Measurements from ENCODE around the gene RSL1D1. TPM values are rescaled to one million over a fixed set of nuclear protein-coding genes. Genes with fewer than 3 reads are reported as not detected.

The RSL1D1 gene
- polyA plus RNA-seq, 4 donors, result 53.0 to 243 (median 97.9) TPM

DNA sequence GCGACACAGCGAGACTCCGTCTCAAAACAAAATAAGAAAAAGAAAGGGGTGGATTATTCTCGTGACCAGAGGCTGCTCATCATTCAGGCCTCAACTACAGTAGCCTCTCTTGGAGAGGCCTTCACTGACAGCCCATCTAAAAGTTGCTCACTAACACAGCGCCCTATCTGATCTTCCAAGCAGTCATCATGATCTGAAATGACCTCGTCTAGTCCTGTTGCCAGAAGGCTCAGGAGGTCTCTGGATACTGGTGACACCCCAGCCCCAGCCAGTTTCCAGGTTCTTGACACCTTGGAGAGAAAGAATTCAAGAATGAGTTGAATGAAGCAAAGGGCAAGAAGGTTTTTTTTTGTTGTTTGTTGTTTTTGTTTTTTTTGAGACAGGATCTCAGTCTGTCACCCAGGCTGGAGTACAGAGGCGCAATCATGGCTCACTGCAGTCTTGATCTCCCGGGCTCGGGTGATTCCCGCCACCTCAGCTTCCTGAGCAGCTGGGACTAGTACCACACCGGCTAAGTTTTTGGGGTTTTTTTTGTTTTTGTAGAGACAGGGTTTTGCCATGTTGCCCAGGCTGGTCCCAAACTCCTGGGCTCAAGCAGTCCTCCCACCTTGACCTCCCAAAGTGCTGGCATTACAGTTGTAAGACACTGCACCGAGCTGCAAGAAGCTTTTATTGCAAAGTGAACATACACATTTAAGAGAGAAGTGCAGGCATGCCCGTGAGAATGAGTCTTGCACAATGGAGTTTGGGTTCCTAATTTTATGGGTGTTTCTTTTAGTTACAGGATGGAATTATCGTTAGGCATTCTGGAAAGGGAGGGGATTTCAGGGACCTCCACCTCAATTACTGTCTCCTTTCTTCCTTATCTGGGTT lies 51.6 kb downstream of the RSL1D1 start:
- Histone ChIP-seq H3K27ac (ENCODE audit: low read depth in 1 of 3, low read length in 2 of 3) (no peak overlapping the region), H3K4me3 (ENCODE audit: low read depth in 1 of 3, low read length in 3 of 3) (no peak overlapping the region), H3K9me3 (ENCODE audit: control insufficient read depth in 2 of 2, insufficient read depth in 1 of 2, low read depth in 1 of 2, low read length in 1 of 2) (no peaks in the 10 kb centered on the region), H3K36me3 (ENCODE audit: control insufficient read depth in 3 of 3, insufficient read depth in 2 of 3, low read depth in 1 of 3, low read length in 3 of 3) (peaks cover 0 to 5% (median 0%) of the 10 kb centered on the region in 3 donors), H3K27me3 (ENCODE audit: control insufficient read depth in 3 of 3, insufficient read depth in 3 of 3, low read length in 3 of 3) (no peaks in the 10 kb centered on the region), H3K4me1 (ENCODE audit: control insufficient read depth in 3 of 3, insufficient read depth in 2 of 3, low read depth in 1 of 3, low read length in 2 of 3) (peaks cover 0 to 15% (median 6%) of the 10 kb centered on the region in 3 donors)
- FAIRE-seq, result no peak
- 79 to 87% (median 83%) methylated on average over 14 of the region's 14 CpGs for WGBS, 3 donors
- DNase-seq, result no peak

DNA sequence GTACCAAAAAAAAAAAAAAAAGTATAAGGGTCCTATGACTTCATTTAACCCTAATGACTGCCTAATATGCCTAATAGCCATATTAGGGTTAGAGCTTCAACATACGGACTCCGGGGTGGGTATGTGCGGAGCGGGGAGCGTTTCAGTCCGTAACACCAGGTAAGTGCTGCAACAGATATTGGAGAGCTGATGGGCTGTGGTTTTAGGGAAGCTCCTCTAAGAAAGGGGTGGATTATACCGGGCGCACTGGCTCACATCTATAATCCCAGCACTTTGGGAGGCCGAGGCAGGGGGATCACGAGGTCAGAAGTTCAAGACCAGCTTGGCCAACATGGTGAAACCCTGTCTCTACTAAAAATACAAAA lies 52.3 kb downstream of the RSL1D1 start:
- no peak for FAIRE-seq
- Histone ChIP-seq H3K27ac (ENCODE audit: low read depth in 1 of 3, low read length in 2 of 3) (no peak overlapping the region), H3K4me3 (ENCODE audit: low read depth in 1 of 3, low read length in 3 of 3) (no peak overlapping the region), H3K36me3 (ENCODE audit: control insufficient read depth in 3 of 3, insufficient read depth in 2 of 3, low read depth in 1 of 3, low read length in 3 of 3) (peaks cover 0 to 6% (median 0%) of the 10 kb centered on the region in 3 donors), H3K4me1 (ENCODE audit: control insufficient read depth in 3 of 3, insufficient read depth in 2 of 3, low read depth in 1 of 3, low read length in 2 of 3) (peaks cover 0 to 19% (median 8%) of the 10 kb centered on the region in 3 donors), H3K9me3 (ENCODE audit: control insufficient read depth in 2 of 2, insufficient read depth in 1 of 2, low read depth in 1 of 2, low read length in 1 of 2) (no peaks in the 10 kb centered on the region), H3K27me3 (ENCODE audit: control insufficient read depth in 3 of 3, insufficient read depth in 3 of 3, low read length in 3 of 3) (no peaks in the 10 kb centered on the region)
- no peak for DNase-seq
- WGBS, 3 donors, result 92 to 99% (median 97%) methylated on average over 10 of the region's 10 CpGs

DNA sequence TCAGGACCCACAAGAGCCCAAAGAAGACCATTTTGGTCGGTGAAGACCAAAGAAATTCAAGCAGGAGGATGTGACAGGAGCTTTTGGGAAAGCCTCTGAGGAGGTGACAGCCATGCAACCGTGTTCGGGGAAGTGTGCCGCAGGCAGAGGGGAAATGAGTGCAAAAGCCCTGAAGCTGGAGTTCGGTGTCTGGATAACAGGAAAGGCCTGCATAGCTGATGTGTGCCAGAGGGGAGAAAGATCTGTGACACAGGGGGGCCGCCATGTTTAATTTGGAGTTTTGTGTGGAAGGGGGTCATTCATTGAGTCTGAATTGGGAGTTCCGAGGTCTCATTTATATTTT lies 53.4 kb downstream of the RSL1D1 start:
- 2 to 5% (median 3%) methylated on average over 7 of the region's 7 CpGs for WGBS, 3 donors
- Histone ChIP-seq H3K36me3 (ENCODE audit: control insufficient read depth in 3 of 3, insufficient read depth in 2 of 3, low read depth in 1 of 3, low read length in 3 of 3) (peaks cover 0 to 9% (median 0%) of the 10 kb centered on the region in 3 donors), H3K4me1 (ENCODE audit: control insufficient read depth in 3 of 3, insufficient read depth in 2 of 3, low read depth in 1 of 3, low read length in 2 of 3) (peaks cover 4 to 29% (median 18%) of the 10 kb centered on the region in 3 donors), H3K4me3 (ENCODE audit: low read depth in 1 of 3, low read length in 3 of 3) (peak overlapping the region; percentile 47 to 80 (median 73)), H3K27ac (ENCODE audit: low read depth in 1 of 3, low read length in 2 of 3) (peak overlapping the region; percentile 79 to 99 (median 95)), H3K9me3 (ENCODE audit: control insufficient read depth in 2 of 2, insufficient read depth in 1 of 2, low read depth in 1 of 2, low read length in 1 of 2) (no peaks in the 10 kb centered on the region), H3K27me3 (ENCODE audit: control insufficient read depth in 3 of 3, insufficient read depth in 3 of 3, low read length in 3 of 3) (no peaks in the 10 kb centered on the region)
- DNase-seq (peak in 1 of 2 donors; percentile 37), FAIRE-seq (no peak)

DNA sequence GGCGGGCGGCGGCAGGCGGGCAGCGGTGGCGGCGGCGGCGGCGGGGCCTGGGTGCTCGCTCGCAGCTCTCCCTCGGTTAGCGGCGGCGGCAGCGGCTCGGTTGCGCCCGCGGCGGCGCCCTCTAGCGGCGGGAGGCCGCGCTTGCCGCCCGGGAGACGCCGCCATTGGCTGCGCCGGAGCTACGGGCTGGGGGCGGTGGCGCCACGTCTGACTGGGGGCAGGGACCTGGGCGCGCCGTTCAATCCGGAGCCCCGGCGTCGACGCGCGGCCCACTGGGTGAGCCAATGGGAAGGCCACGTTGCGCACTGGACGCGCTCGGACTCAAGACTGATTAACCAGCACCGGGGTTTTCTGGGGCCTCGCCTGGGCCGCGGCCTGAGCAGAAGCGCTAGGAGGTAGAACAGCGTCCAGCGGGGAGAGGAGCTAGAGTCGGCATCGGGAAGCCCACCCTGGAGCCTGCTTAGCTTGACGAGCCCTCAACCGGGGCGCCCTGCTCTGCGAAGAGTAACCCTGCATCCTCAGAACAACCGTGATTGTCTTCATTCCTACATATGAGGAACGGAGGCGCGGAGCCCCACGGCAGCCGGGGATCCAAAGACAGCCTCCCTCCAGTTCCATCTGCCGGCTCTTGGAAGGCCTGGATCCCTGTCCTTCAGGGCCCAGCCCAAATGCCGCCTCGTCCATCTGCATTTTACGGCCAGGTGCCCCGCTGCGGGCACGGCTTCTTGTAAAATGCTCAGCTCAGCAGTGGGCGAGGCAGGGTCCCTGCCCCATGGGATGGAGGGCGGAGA lies 54.0 kb downstream of the RSL1D1 start, which contains the start of gene ZC3H7A:
Gene ZC3H7A, minus strand, starts transcription at position 93 of the 791 bp plus-strand sequence. CDS start 14,904 bp downstream, outside the sequence.
- H3K4me3 ChIP-seq (ENCODE audit: low read depth in 1 of 3, low read length in 3 of 3), result peak within 1 kb of the TSS; percentile 73 to 97 (median 81)
- H3K27me3 ChIP-seq (ENCODE audit: control insufficient read depth in 3 of 3, insufficient read depth in 3 of 3, low read length in 3 of 3), result no peaks in the 10 kb centered on the region
- DNase-seq (peak; percentile 97 to 98), FAIRE-seq (no peak)
- peak within 1 kb of the TSS; percentile 79 to 99 (median 95) for H3K27ac ChIP-seq (ENCODE audit: low read depth in 1 of 3, low read length in 2 of 3)
- H3K36me3 ChIP-seq (ENCODE audit: control insufficient read depth in 3 of 3, insufficient read depth in 2 of 3, low read depth in 1 of 3, low read length in 3 of 3), result peaks cover 0 to 9% (median 0%) of the 10 kb centered on the region in 3 donors
- 0% methylated on average over 50 to 80 of the region's 80 CpGs for WGBS, 3 donors
- H3K4me1 ChIP-seq (ENCODE audit: control insufficient read depth in 3 of 3, insufficient read depth in 2 of 3, low read depth in 1 of 3, low read length in 2 of 3), result peaks cover 6 to 33% (median 24%) of the 10 kb centered on the region in 3 donors
- H3K9me3 ChIP-seq (ENCODE audit: control insufficient read depth in 2 of 2, insufficient read depth in 1 of 2, low read depth in 1 of 2, low read length in 1 of 2), result no peaks in the 10 kb centered on the region

DNA sequence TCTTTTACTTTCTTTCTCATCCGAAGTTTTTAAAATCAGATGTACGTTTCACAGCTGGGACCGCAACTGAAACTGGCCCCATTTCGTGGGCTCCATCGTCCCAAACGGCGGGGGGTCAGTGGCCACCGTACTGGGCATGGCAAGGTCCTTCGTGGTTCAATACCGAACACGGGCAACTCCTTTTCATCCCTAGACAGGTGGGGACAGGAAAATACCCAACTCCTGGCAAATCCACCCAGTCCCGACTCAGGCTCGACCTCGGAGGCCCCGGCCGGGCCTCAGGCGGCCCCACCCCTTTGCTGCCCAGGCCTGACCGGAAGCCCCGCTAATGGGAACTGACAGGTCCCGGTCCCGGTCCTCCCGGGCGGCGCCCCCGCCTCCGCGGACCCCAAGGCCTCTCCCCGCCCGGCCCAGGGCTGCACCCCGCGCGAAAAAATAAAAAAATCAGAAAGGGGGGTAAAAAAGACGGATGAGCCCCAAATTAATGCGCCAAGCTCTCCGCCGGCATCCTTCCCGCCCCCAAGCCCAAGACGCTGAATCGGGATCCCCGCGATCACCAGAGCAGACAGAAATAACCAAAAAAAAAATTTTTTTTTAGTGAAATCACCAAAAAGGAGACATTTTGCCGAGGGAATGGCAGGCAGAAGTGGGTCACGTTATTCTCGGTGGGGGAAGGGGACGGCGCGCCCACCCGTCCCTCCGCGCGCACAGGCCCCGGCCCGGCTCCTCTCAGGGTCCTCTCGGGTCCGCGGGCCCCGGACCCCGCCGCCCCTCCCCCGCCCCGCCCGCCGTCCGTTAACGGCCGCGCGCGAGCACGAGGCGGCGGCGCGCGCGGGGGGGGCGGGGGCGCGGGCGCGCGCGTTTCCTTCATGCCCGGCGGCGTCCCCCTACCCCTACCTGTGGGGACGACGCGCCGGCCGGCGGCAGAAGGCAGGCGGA lies 54.8 kb downstream of the RSL1D1 start:
- H3K27ac ChIP-seq (ENCODE audit: low read depth in 1 of 3, low read length in 2 of 3), result peak overlapping the region; percentile 77 to 99 (median 86)
- peak overlapping the region; percentile 73 to 97 (median 81) for H3K4me3 ChIP-seq (ENCODE audit: low read depth in 1 of 3, low read length in 3 of 3)
- no peaks in the 10 kb centered on the region for H3K27me3 ChIP-seq (ENCODE audit: control insufficient read depth in 3 of 3, insufficient read depth in 3 of 3, low read length in 3 of 3)
- FAIRE-seq, result no peak
- H3K9me3 ChIP-seq (ENCODE audit: control insufficient read depth in 2 of 2, insufficient read depth in 1 of 2, low read depth in 1 of 2, low read length in 1 of 2), result no peaks in the 10 kb centered on the region
- peaks cover 7 to 36% (median 33%) of the 10 kb centered on the region in 3 donors for H3K4me1 ChIP-seq (ENCODE audit: control insufficient read depth in 3 of 3, insufficient read depth in 2 of 3, low read depth in 1 of 3, low read length in 2 of 3)
- 0 to 1% (median 0%) methylated on average over 52 to 93 of the region's 93 CpGs for WGBS, 3 donors
- H3K36me3 ChIP-seq (ENCODE audit: control insufficient read depth in 3 of 3, insufficient read depth in 2 of 3, low read depth in 1 of 3, low read length in 3 of 3), result peaks cover 0 to 9% (median 0%) of the 10 kb centered on the region in 3 donors
- peak; percentile 45 to 66 for DNase-seq

DNA sequence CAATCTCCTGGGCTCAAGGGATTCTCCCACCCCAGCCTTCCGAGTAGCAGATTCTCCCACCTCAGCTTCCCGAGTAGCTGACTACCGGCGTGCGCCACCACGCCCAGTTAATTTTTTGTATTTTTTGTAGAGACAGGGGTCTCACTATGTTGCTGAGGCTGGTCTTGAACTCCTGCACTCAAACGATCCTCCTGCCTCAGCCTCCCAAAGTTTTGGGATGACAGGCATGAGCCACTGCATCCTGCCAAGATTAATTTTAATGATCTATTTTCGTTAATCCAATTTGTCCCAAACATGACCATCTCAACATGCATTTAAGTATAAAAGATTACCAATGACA lies 55.5 kb downstream of the RSL1D1 start:
- no peak for FAIRE-seq
- no peak for DNase-seq
- WGBS, 3 donors, result 22 to 52% (median 31%) methylated on average over 8 of the region's 8 CpGs

DNA sequence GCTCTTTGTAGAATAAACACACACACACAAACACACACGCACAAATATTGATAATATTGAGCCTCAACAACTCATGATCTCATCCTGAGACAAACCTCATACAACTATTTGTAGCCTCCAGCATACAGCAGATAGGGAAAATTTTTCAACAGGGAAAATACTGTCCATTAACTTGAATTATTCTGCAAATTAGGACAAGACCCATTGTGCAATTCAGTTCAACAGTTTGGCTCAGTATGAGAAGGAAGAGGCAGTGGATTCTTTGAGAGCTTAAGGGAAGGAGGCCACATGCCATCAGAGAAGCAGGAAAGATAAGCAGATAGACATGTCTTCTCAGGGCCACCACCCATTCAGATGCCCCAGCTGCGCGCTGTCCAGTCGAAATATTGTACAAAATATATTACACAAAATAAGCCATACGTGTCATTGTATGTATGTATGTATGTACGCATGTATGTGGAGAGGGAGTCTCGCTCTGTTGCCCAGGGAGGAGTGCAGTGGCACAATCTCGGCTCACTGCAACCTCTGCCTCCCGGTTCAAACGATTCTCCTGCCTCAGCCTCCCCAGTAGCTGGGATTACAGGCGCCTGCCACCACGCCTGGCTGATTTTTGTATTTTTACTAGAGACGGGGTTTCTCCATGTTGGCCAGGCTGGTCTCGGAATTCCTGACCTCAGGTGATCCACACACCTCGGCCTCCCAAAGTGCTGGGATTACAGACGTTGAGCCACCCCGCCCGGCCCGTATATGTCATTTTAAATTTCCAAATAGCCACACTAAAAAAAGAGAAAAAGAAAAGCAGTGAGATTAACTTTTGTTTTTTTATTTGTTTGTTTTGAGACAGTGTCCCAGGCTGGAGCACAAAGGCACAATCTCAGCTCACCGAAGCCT lies 56.1 kb downstream of the RSL1D1 start:
- peaks cover 7 to 39% (median 39%) of the 10 kb centered on the region in 3 donors for H3K4me1 ChIP-seq (ENCODE audit: control insufficient read depth in 3 of 3, insufficient read depth in 2 of 3, low read depth in 1 of 3, low read length in 2 of 3)
- no peak for DNase-seq

More for the DNA sequence above, 55.5 kb downstream of the RSL1D1 start:
- H3K9me3 ChIP-seq (ENCODE audit: control insufficient read depth in 2 of 2, insufficient read depth in 1 of 2, low read depth in 1 of 2, low read length in 1 of 2), result no peaks in the 10 kb centered on the region
- H3K27ac ChIP-seq (ENCODE audit: low read depth in 1 of 3, low read length in 2 of 3), result peak overlapping the region; percentile 34 to 99 (median 86)
- H3K27me3 ChIP-seq (ENCODE audit: control insufficient read depth in 3 of 3, insufficient read depth in 3 of 3, low read length in 3 of 3), result no peaks in the 10 kb centered on the region
- H3K4me3 ChIP-seq (ENCODE audit: low read depth in 1 of 3, low read length in 3 of 3), result peak overlapping the region in 2 of 3 donors; percentile 73 to 97
- H3K4me1 ChIP-seq (ENCODE audit: control insufficient read depth in 3 of 3, insufficient read depth in 2 of 3, low read depth in 1 of 3, low read length in 2 of 3), result peaks cover 7 to 39% (median 38%) of the 10 kb centered on the region in 3 donors
- peaks cover 0 to 9% (median 0%) of the 10 kb centered on the region in 3 donors for H3K36me3 ChIP-seq (ENCODE audit: control insufficient read depth in 3 of 3, insufficient read depth in 2 of 3, low read depth in 1 of 3, low read length in 3 of 3)

More for the DNA sequence above, 56.1 kb downstream of the RSL1D1 start:
- WGBS, 3 donors, result 64 to 80% (median 72%) methylated on average over 20 of the region's 20 CpGs
- no peaks in the 10 kb centered on the region for H3K9me3 ChIP-seq (ENCODE audit: control insufficient read depth in 2 of 2, insufficient read depth in 1 of 2, low read depth in 1 of 2, low read length in 1 of 2)
- peak overlapping the region in 2 of 3 donors; percentile 73 to 97 for H3K4me3 ChIP-seq (ENCODE audit: low read depth in 1 of 3, low read length in 3 of 3)
- FAIRE-seq, result no peak
- no peaks in the 10 kb centered on the region for H3K27me3 ChIP-seq (ENCODE audit: control insufficient read depth in 3 of 3, insufficient read depth in 3 of 3, low read length in 3 of 3)
- H3K27ac ChIP-seq (ENCODE audit: low read depth in 1 of 3, low read length in 2 of 3), result peak overlapping the region in 2 of 3 donors; percentile 34 to 99
- peaks cover 0 to 13% (median 0%) of the 10 kb centered on the region in 3 donors for H3K36me3 ChIP-seq (ENCODE audit: control insufficient read depth in 3 of 3, insufficient read depth in 2 of 3, low read depth in 1 of 3, low read length in 3 of 3)

Data from small intestine (tissue), 7 donors.